IPS-15b (cell line): ENCODE data around the gene TOR1A.
"Not testable (repeated sequence)": the region's sequence is repeated elsewhere in the genome, so short reads cannot be mapped to it uniquely, and the experiment has no call there.

Experiments used
- H3K27me3 ChIP-seq: one replicate; pipeline ENCODE4 v1.6.1; 2013; ENCODE audit warnings: low read length; ENCODE audit not compliant: control insufficient read depth, insufficient read depth
- H3K36me3 ChIP-seq: one replicate; pipeline ENCODE4 v1.6.1; 2013; ENCODE audit warnings: low read length; ENCODE audit not compliant: control insufficient read depth, insufficient read depth
- H3K4me1 ChIP-seq: one replicate; pipeline ENCODE4 v1.6.1; 2013; ENCODE audit warnings: mild to moderate bottlenecking, low read length; ENCODE audit not compliant: control insufficient read depth, insufficient read depth
- H3K4me3 ChIP-seq: one replicate; pipeline ENCODE4 v1.5.1; 2013; ENCODE audit warnings: low read depth, low read length
- H3K9ac ChIP-seq: one replicate; pipeline ENCODE4 v1.6.1; 2013; ENCODE audit warnings: low read depth, mild to moderate bottlenecking, low read length
- H3K9me3 ChIP-seq: one replicate; pipeline ENCODE4 v1.6.1; 2013; ENCODE audit warnings: mild to moderate bottlenecking, low read length; ENCODE audit not compliant: control insufficient read depth, insufficient read depth

Gene TOR1A

GRCh38 chr9:129811967-129812363, 12.0 kb downstream of the TOR1A start:
- Histone ChIP-seq H3K4me1 (no peaks in the 10 kb centered on the region), H3K9ac (no peak overlapping the region), H3K9me3 (no peaks in the 10 kb centered on the region), H3K36me3 (peaks cover 25% of the 10 kb centered on the region), H3K27me3 (no peaks in the 10 kb centered on the region), H3K4me3 (no peak overlapping the region)

DNA sequence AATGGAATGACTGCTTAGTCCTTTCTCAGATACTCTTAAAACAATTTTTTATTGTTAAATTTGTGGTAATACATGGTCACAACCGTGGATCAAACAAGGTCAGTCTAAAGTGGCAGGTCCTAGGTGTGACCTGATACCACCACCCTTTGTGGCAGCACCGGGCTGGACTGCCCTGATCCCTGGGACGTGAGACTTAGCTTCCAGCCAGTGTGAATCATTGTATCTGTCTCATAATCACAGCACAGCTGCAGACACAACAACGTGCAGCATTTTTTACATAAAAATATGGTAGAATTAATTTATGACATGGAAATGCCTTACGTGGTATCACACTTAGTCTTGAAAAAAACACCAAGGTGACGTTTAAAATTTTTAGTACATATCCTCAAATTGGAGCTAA, 13.1 kb downstream of the TOR1A start:
- Histone ChIP-seq H3K27me3 (no peaks in the 10 kb centered on the region), H3K9me3 (no peaks in the 10 kb centered on the region), H3K4me3 (no peak overlapping the region), H3K9ac (no peak overlapping the region), H3K36me3 (peaks cover 22% of the 10 kb centered on the region), H3K4me1 (no peaks in the 10 kb centered on the region)

DNA sequence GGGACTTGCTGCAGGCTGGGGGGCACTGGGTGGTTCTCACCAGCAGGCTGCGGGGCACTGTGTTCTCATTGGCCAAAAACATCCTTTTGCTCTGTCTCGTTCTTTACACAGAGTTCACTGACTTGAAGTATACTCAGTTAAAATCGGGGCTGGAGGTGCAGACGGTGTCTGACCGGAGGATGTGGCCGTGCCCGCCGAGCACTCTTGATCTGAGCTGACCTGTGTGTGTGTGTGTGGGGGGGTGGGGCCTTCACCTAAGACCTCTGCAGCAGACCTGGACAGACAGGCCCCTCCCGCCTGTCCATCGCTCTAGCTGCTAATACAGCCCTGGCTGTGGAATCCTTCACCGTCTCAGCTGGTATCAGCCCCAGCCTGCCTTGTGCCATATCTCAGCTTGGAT, 13.8 kb downstream of the TOR1A start:
- Histone ChIP-seq H3K36me3 (peaks cover 20% of the 10 kb centered on the region), H3K4me3 (no peak overlapping the region), H3K4me1 (no peaks in the 10 kb centered on the region)

GRCh38 chr9:129809346-129809745, 14.6 kb downstream of the TOR1A start:
- Histone ChIP-seq H3K27me3 (no peaks in the 10 kb centered on the region), H3K36me3 (peaks cover 18% of the 10 kb centered on the region), H3K9me3 (no peaks in the 10 kb centered on the region), H3K4me1 (no peaks in the 10 kb centered on the region), H3K9ac (no peak overlapping the region), H3K4me3 (no peak overlapping the region)

More for the DNA sequence above, 13.8 kb downstream of the TOR1A start:
- Histone ChIP-seq H3K27me3 (no peaks in the 10 kb centered on the region), H3K9ac (no peak overlapping the region), H3K9me3 (no peaks in the 10 kb centered on the region)

DNA sequence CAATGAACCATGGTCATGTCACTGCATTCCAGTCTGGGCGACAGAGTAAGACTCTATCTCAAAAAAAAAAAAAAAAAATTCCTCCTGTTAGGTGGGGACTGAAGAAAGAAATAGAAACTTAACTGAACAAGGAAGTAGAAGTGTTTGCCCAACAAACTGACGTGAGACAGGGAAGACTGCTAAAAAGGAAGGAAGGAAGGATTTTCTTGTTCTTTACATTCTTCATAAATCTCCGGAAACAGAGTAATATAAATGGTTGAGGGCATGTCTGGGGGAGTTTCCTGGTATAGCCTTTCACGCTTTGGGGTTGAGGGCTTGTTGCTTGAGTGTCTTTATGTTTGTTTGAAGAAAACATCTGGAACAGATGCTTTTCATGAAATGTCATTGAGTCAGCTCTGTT, 17.9 kb downstream of the TOR1A start:
- Histone ChIP-seq H3K36me3 (peaks cover 11% of the 10 kb centered on the region), H3K9me3 (no peaks in the 10 kb centered on the region), H3K27me3 (no peaks in the 10 kb centered on the region), H3K9ac (no peak overlapping the region), H3K4me3 (no peak overlapping the region), H3K4me1 (peaks cover 4% of the 10 kb centered on the region)

GRCh38 chr9:129803676-129804060, 20.3 kb downstream of the TOR1A start:
- H3K27me3 ChIP-seq: no peaks in the 10 kb centered on the region
- peaks cover 4% of the 10 kb centered on the region for H3K4me1 ChIP-seq
- H3K9me3 ChIP-seq: no peaks in the 10 kb centered on the region
- H3K4me3 ChIP-seq: peak overlapping the region; percentile 59
- peaks cover 3% of the 10 kb centered on the region for H3K36me3 ChIP-seq
- H3K9ac ChIP-seq: peak overlapping the region; percentile 13

GRCh38 chr9:129802833-129803675, 20.9 kb downstream of the TOR1A start, which contains the start of gene TOR1B:
Gene TOR1B, plus strand, starts transcription at chr9:129803184. Its CDS starts 29 bp downstream, at chr9:129803213.
- H3K9ac ChIP-seq: peak within 1 kb of the TSS; percentile 13
- H3K9me3 ChIP-seq: no peaks in the 10 kb centered on the region
- H3K36me3 ChIP-seq: peaks cover 3% of the 10 kb centered on the region

DNA sequence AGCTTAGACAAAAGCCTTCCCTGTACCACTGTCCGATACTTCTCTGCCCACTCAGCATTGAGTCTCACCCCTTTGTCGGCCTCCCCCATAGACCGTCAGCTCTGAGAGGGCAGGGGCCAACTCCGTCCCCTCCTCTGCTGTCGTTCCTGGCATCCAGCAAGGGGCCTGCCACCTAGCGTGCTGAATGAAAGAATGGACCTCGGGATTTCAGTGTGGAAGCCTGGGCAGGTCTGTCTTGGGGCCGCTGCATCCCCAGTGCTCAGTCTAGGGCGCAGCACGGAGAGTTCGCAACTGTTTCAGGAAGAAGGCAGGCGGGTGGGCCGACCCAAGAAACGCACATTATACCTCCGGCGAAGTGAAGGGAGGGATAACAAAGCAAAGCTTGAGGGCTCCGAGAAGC, 22.4 kb downstream of the TOR1A start:
- Histone ChIP-seq H3K36me3 (peaks cover 3% of the 10 kb centered on the region), H3K4me1 (peaks cover 4% of the 10 kb centered on the region), H3K4me3 (no peak overlapping the region), H3K9me3 (no peaks in the 10 kb centered on the region), H3K9ac (no peak overlapping the region), H3K27me3 (no peaks in the 10 kb centered on the region)

More at GRCh38 chr9:129802833-129803675, 20.9 kb downstream of the TOR1A start, which contains the start of gene TOR1B:
- Histone ChIP-seq H3K4me1 (peaks cover 4% of the 10 kb centered on the region), H3K4me3 (peak within 1 kb of the TSS; percentile 59), H3K27me3 (no peaks in the 10 kb centered on the region)

DNA sequence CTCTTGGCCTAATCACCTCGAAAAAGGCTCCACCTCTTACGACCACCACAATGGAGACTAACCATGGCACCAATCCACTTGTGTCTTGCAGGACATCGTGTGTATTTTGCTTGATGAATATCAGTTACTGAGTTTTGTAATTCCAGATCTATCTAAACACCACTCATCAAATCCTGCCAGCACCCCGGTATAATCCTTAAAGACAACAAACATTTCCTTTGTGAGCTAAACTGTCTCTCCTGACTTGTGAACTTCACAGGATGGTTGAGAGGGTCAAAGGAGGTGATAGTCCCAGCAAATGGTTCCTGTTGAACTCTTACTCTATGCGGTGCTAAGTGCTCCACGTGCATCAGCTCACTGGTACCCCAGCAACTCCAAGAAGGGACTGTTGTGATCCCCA, 25.0 kb downstream of the TOR1A start:
- no peaks in the 10 kb centered on the region for H3K9me3 ChIP-seq
- H3K4me3 ChIP-seq: no peak overlapping the region
- H3K36me3 ChIP-seq: no peaks in the 10 kb centered on the region
- H3K27me3 ChIP-seq: no peaks in the 10 kb centered on the region
- H3K9ac ChIP-seq: no peak overlapping the region
- peaks cover 1% of the 10 kb centered on the region for H3K4me1 ChIP-seq

DNA sequence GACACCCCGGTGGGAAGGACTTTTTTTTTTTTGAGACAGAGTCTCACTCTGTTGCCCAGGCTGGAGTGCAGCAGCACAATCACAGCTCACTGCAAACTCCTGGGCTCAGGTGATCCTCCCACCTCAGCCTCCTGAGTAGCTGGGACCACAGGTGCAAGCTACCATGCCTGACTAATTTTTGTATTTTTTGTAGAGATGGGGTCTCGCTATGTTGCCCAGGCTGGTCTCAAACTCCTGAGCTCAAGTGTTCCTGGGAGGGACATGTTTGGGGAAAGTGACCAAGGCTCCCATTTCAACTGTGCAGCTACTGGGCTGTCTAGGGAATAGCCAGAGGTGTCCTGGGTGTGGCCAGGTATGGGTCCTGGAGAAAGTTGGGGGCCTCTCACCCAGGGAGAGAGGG, 27.9 kb downstream of the TOR1A start:
- not testable (repeated sequence) for H3K4me3 ChIP-seq, H3K4me1 ChIP-seq, H3K9ac ChIP-seq, H3K9me3 ChIP-seq, H3K36me3 ChIP-seq, H3K27me3 ChIP-seq

GRCh38 chr9:129794549-129794948, 29.4 kb downstream of the TOR1A start:
- Histone ChIP-seq H3K27me3 (peaks cover 2% of the 10 kb centered on the region), H3K4me1 (no peaks in the 10 kb centered on the region), H3K9me3 (no peaks in the 10 kb centered on the region), H3K4me3 (no peak overlapping the region), H3K9ac (no peak overlapping the region), H3K36me3 (no peaks in the 10 kb centered on the region)

GRCh38 chr9:129786481-129786880, 37.5 kb downstream of the TOR1A start:
- H3K4me3 ChIP-seq: no peak overlapping the region
- no peak overlapping the region for H3K9ac ChIP-seq
- no peaks in the 10 kb centered on the region for H3K9me3 ChIP-seq
- no peaks in the 10 kb centered on the region for H3K36me3 ChIP-seq
- no peaks in the 10 kb centered on the region for H3K27me3 ChIP-seq
- H3K4me1 ChIP-seq: no peaks in the 10 kb centered on the region
